ENCODE measurements around the gene GDPD5. TPM values are rescaled to one million over a fixed set of nuclear protein-coding genes. Genes with fewer than 3 reads are reported as not detected.

The GDPD5 gene
- total and polyA plus RNA-seq, 9 of the 15 experiments (the other 6 are each of a cell fraction or from before 2014, with no cell fraction given): 0.32 to 27.3 (median 8.0) TPM

DNA sequence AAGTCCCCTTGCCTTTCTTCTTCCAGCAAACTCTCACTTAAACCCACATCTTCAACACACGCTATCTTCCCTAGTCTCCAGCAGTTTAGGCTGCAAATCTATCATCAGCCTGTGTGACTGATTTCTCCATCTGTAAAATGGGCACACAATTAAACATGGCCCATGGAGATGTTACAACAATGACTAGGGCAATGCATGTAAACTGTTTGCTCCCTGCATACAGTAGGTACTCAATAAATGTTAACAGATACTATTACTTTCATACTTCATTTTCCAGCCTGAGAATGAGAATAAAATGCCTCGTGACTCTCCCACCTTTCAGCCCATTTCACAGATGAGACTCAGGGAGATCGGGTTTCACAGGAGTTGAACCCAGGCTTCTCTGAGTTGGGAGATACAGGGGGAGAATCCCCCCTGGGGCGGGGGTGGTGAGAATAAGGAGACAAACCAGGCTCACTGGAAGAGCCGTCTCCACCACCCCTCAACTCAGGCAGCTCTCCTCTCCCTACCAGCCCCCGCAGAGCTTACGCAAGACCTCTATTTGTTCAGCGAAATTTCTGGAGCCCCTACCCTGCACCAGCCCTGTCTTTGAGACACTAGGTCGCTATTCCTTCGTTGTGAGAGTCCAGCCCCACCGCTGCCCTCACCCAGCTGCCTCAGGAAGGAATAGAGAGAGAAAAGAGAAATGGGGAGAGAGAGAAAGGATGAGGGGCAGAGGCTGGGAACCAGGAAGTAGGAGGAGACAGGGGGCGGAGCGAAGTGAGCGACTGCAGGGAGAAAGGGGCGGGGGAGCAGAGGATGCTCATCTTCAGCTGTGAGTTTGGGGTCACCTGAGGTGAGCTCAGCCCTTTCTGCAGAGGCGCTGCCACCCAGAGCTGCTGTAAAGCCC, 50.6 kb downstream of the GDPD5 start (continued):
- peak; percentile 21 to 33; a peak in 1 of 4 replicates for TF ChIP-seq NRF1 (conservative IDR thresholded peaks at IDR 0.05 in 1 of 2, IDR thresholded peaks at IDR 0.05 in 1 of 2)
- TF ChIP-seq CBX3 (IDR thresholded peaks at IDR 0.05; ENCODE audit: borderline replicate concordance in 1 of 2, low read length in 2 of 2): peak in 1 of 2 experiments; percentile 85; a peak in 1 of 3 replicates
- 0 out of 2 replicates have a peak, but pooled peaks have one; percentile 41 for TF ChIP-seq SOX6 (IDR thresholded peaks at IDR 0.05)
- TF ChIP-seq LARP7 (IDR thresholded peaks at IDR 0.05): no peak
- TF ChIP-seq CEBPB (tag; IDR thresholded peaks at IDR 0.05): peak; percentile 99
- TF ChIP-seq, protein P1, sequence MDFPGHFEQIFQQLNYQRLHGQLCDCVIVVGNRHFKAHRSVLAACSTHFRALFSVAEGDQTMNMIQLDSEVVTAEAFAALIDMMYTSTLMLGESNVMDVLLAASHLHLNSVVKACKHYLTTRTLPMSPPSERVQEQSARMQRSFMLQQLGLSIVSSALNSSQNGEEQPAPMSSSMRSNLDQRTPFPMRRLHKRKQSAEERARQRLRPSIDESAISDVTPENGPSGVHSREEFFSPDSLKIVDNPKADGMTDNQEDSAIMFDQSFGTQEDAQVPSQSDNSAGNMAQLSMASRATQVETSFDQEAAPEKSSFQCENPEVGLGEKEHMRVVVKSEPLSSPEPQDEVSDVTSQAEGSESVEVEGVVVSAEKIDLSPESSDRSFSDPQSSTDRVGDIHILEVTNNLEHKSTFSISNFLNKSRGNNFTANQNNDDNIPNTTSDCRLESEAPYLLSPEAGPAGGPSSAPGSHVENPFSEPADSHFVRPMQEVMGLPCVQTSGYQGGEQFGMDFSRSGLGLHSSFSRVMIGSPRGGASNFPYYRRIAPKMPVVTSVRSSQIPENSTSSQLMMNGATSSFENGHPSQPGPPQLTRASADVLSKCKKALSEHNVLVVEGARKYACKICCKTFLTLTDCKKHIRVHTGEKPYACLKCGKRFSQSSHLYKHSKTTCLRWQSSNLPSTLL (IDR thresholded peaks at IDR 0.05): no peak
- TF ChIP-seq, protein P2, sequence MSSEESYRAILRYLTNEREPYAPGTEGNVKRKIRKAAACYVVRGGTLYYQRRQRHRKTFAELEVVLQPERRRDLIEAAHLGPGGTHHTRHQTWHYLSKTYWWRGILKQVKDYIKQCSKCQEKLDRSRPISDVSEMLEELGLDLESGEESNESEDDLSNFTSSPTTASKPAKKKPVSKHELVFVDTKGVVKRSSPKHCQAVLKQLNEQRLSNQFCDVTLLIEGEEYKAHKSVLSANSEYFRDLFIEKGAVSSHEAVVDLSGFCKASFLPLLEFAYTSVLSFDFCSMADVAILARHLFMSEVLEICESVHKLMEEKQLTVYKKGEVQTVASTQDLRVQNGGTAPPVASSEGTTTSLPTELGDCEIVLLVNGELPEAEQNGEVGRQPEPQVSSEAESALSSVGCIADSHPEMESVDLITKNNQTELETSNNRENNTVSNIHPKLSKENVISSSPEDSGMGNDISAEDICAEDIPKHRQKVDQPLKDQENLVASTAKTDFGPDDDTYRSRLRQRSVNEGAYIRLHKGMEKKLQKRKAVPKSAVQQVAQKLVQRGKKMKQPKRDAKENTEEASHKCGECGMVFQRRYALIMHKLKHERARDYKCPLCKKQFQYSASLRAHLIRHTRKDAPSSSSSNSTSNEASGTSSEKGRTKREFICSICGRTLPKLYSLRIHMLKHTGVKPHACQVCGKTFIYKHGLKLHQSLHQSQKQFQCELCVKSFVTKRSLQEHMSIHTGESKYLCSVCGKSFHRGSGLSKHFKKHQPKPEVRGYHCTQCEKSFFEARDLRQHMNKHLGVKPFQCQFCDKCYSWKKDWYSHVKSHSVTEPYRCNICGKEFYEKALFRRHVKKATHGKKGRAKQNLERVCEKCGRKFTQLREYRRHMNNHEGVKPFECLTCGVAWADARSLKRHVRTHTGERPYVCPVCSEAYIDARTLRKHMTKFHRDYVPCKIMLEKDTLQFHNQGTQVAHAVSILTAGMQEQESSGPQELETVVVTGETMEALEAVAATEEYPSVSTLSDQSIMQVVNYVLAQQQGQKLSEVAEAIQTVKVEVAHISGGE (CRISPR knock-in tag; IDR thresholded peaks at IDR 0.05): 0 out of 6 replicates have a peak, but pooled peaks of 1 of the 3 experiments have one; percentile 32
- no peak for TF ChIP-seq FOXK2 (conservative IDR thresholded peaks at IDR 0.05 in 1 of 2, IDR thresholded peaks at IDR 0.05 in 1 of 2; ENCODE audit: low read depth in 2 of 2)
- TF ChIP-seq ELF4 (CRISPR knock-in tag; IDR thresholded peaks at IDR 0.05): peak; percentile 90
- no peak; the same call in 1 of the 2 replicates for TF ChIP-seq ZBTB7A (IDR thresholded peaks at IDR 0.05; ENCODE audit: borderline replicate concordance, control insufficient read depth, low read depth, low read length)
- no peak for TF ChIP-seq CCAR2 (IDR thresholded peaks at IDR 0.05; ENCODE audit: low read depth, low read length)
- peak; percentile 48; the same call in 1 of the 2 replicates for TF ChIP-seq ATF7 (IDR thresholded peaks at IDR 0.05)
- no peak for TF ChIP-seq POLR2AphosphoS2 (IDR thresholded peaks at IDR 0.05; ENCODE audit: low read length)
- TF ChIP-seq SMARCA4 (IDR thresholded peaks at IDR 0.05): peak; percentile 78
- TF ChIP-seq ETV1 (tag; conservative IDR thresholded peaks at IDR 0.05; ENCODE audit: low read depth): peak; percentile 63; the same call in 1 of the 2 replicates
- TF ChIP-seq POU5F1 (IDR thresholded peaks at IDR 0.05; ENCODE audit: borderline replicate concordance, low read depth, low read length, partially characterized antibody): no peak
- TF ChIP-seq SPI1 (IDR thresholded peaks at IDR 0.05; ENCODE audit: borderline replicate concordance, low read depth, low read length): peak; percentile 20; the same call in 1 of the 2 replicates
- no peak for TF ChIP-seq HIVEP1 (CRISPR knock-in tag; IDR thresholded peaks at IDR 0.05)
- TF ChIP-seq ZNF76 (CRISPR knock-in tag; IDR thresholded peaks at IDR 0.05; ENCODE audit: borderline replicate concordance): no peak
- no peak for TF ChIP-seq FOXJ3 (CRISPR knock-in tag; IDR thresholded peaks at IDR 0.05)
- TF ChIP-seq SETDB1 (IDR thresholded peaks at IDR 0.05; ENCODE audit: low read length): no peak
- TF ChIP-seq DMBX1 (CRISPR knock-in tag; IDR thresholded peaks at IDR 0.05; ENCODE audit: borderline replicate concordance): no peak
- no peak for TF ChIP-seq ZNF282 (CRISPR knock-in tag; IDR thresholded peaks at IDR 0.05)
- TF ChIP-seq SUPT5H (IDR thresholded peaks at IDR 0.05): peak; percentile 54
